ENCODE results near the gene STK10. TPM values are rescaled to one million over a fixed set of nuclear protein-coding genes. Genes with fewer than 3 reads are reported as not detected.

STK10 gene
- total RNA-seq, 2 donors from 2014 or later = 14.3 to 17.9 TPM

DNA sequence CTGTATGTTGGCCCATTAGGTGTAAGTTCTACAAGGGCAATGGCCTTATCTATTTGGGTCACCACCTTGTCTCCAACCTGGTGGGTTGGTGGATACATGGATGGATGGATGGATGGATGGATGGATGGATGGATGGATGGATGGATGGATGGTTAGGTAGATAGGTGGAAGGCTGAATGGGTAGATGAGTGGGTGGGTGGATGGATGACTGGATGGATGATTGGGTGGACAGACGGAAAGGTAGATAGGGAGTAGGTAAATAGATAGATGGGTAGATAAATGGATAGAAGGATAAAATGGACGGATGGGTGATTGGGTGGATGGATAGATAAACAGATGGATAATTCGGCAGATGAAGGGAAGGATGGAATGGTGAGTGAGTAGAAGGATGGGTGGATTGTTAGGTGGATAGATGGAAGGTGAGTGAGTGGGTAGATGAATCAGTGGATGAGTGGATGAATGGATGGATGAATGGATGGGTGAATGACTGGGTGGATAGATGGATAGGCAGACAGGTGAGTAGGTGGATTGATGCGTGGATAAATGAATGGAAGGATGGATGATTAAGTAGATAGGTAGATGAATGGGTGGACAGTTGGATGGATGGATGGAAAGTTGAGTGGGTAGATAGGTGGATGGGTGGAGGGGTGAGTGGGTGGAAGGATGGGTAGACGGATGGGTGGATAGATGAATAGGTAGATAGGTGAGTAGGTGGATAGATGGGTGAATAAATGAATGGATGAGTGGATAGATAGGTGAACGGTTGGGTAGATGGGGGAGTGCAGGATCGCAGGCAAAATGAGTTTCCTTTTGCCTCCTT, 98.5 kb downstream of the STK10 start:
- H3K9me3 Mint-ChIP-seq = no peaks in the 10 kb centered on the region

DNA sequence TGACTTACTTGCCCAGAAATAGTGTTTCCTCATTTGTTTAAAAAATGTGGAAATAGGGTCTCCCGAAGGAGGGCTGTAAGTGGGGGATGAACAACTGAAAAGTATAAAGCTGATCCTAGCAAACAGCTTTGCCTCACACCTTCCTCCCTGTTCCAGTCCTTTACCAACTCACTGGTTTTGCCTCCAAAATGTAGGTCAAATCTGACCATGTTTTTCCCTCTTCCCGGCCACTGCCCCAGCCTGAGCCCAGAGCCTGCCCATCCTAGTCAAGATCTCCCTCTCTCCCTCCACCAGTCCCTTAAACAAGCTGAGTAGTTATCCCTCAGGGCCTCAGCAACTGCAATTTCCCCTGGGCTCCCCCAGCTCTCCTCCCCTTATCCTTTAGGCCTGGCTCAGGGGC, 99.2 kb downstream of the STK10 start:
- Mint-ChIP-seq H3K27ac (no peak overlapping the region), H3K4me3 (no peak overlapping the region), H3K27me3 (ENCODE audit: insufficient read depth) (no peaks in the 10 kb centered on the region), H3K36me3 (ENCODE audit: low read depth) (peaks cover 4% of the 10 kb centered on the region), H3K9me3 (no peaks in the 10 kb centered on the region), H3K4me1 (no peaks in the 10 kb centered on the region)
- Histone ChIP-seq H3K4me3 (ENCODE audit: low read length) (no peak overlapping the region), H3K27me3 (ENCODE audit: control insufficient read depth, insufficient read depth, low read length, poor library complexity, severe bottlenecking) (no peaks in the 10 kb centered on the region), H3K4me1 (ENCODE audit: control insufficient read depth, insufficient read depth, low read length) (no peaks in the 10 kb centered on the region), H3K9ac (ENCODE audit: extremely low read depth, low read length, poor library complexity, severe bottlenecking) (no peak overlapping the region), H3K27ac (ENCODE audit: low read depth, low read length) (no peak overlapping the region), H3K36me3 (ENCODE audit: control insufficient read depth, insufficient read depth, low read length) (no peaks in the 10 kb centered on the region), H3K9me3 (ENCODE audit: control insufficient read depth, low read length) (no peaks in the 10 kb centered on the region)
- DNase-seq = peak; percentile 32
- 87 to 93% methylated on average over 2 of the region's 2 CpGs for WGBS, 2 experiments (ENCODE audit: insufficient coverage in 1 of 2, insufficient read length in 1 of 2)
- TF ChIP-seq, protein P1, sequence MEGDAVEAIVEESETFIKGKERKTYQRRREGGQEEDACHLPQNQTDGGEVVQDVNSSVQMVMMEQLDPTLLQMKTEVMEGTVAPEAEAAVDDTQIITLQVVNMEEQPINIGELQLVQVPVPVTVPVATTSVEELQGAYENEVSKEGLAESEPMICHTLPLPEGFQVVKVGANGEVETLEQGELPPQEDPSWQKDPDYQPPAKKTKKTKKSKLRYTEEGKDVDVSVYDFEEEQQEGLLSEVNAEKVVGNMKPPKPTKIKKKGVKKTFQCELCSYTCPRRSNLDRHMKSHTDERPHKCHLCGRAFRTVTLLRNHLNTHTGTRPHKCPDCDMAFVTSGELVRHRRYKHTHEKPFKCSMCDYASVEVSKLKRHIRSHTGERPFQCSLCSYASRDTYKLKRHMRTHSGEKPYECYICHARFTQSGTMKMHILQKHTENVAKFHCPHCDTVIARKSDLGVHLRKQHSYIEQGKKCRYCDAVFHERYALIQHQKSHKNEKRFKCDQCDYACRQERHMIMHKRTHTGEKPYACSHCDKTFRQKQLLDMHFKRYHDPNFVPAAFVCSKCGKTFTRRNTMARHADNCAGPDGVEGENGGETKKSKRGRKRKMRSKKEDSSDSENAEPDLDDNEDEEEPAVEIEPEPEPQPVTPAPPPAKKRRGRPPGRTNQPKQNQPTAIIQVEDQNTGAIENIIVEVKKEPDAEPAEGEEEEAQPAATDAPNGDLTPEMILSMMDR (conservative IDR thresholded peaks at IDR 0.05) = no peak

More for the DNA sequence above, 98.5 kb downstream of the STK10 start:
- Histone ChIP-seq H3K36me3 (ENCODE audit: control insufficient read depth, insufficient read depth, low read length) (no peaks in the 10 kb centered on the region), H3K27ac (ENCODE audit: low read depth, low read length) (no peak overlapping the region), H3K27me3 (ENCODE audit: control insufficient read depth, insufficient read depth, low read length, poor library complexity, severe bottlenecking) (no peaks in the 10 kb centered on the region), H3K4me1 (ENCODE audit: control insufficient read depth, insufficient read depth, low read length) (no peaks in the 10 kb centered on the region), H3K9me3 (ENCODE audit: control insufficient read depth, low read length) (no peaks in the 10 kb centered on the region), H3K4me3 (ENCODE audit: low read length) (no peak overlapping the region), H3K9ac (ENCODE audit: extremely low read depth, low read length, poor library complexity, severe bottlenecking) (no peak overlapping the region)
- no peak overlapping the region for H3K4me3 Mint-ChIP-seq
- no peak overlapping the region for H3K27ac Mint-ChIP-seq
- no peaks in the 10 kb centered on the region for H3K27me3 Mint-ChIP-seq (ENCODE audit: insufficient read depth)
- DNase-seq = peak; percentile 15
- no peaks in the 10 kb centered on the region for H3K4me1 Mint-ChIP-seq
- 91 to 94% methylated on average over 5 of the region's 7 CpGs for WGBS, 2 experiments (ENCODE audit: insufficient coverage in 1 of 2, insufficient read length in 1 of 2)
- peaks cover 4% of the 10 kb centered on the region for H3K36me3 Mint-ChIP-seq (ENCODE audit: low read depth)
- TF ChIP-seq, protein P1 (conservative IDR thresholded peaks at IDR 0.05) = no peak

DNA sequence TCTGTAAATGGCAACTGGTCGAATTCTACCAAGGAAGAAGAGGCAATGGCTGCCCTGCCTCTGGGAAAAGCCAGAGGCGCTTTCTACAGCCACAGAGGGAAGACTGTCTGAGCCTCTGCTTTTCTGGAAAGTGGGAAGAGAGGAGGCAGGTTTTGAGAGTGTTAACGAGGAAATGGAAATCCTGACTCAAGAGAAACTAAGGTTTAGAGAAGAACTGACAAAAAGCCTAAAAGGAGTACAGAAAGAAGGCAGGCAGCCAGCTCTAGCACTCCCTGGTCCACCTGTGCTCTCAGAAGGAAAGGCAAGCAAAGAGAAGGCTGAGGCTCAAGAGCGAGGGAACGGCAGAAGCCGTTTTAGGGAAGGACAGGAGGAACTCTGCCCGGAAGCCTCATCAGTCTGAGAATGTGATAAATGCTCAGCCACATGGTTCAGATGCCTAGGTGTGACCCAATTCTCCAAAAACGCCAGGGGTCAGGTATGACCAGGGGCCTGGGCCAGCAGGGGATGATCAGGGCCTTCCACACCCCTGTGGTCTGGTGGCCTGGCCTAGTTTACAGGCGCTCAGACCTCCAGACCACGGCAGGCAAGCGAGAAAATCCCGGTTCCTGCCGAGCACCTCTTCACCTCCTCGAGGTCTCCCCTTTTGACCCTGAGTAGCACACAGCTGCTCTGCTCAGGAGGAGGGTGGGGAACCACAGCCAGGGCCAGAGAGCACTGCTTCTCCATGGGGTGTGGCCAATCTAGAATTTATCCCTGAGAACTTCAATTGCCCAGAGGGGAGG, 101.6 kb downstream of the STK10 start:
- peak; percentile 65 for DNase-seq
- H3K27ac Mint-ChIP-seq = no peak overlapping the region

More for the DNA sequence above, 101.6 kb downstream of the STK10 start:
- Mint-ChIP-seq H3K9me3 (no peaks in the 10 kb centered on the region), H3K36me3 (ENCODE audit: low read depth) (peaks cover 4% of the 10 kb centered on the region), H3K4me1 (no peaks in the 10 kb centered on the region), H3K27me3 (ENCODE audit: insufficient read depth) (no peaks in the 10 kb centered on the region), H3K4me3 (no peak overlapping the region)
- no peak overlapping the region for H3K27ac ChIP-seq (ENCODE audit: low read depth, low read length)
- no peaks in the 10 kb centered on the region for H3K36me3 ChIP-seq (ENCODE audit: control insufficient read depth, insufficient read depth, low read length)
- 87 to 92% methylated on average over 14 of the region's 14 CpGs for WGBS, 2 experiments (ENCODE audit: insufficient coverage in 1 of 2, insufficient read length in 1 of 2)
- no peaks in the 10 kb centered on the region for H3K9me3 ChIP-seq (ENCODE audit: control insufficient read depth, low read length)
- TF ChIP-seq, protein P1 (conservative IDR thresholded peaks at IDR 0.05) = no peak
- H3K4me1 ChIP-seq (ENCODE audit: control insufficient read depth, insufficient read depth, low read length) = no peaks in the 10 kb centered on the region
- no peak overlapping the region for H3K4me3 ChIP-seq (ENCODE audit: low read length)
- no peak overlapping the region for H3K9ac ChIP-seq (ENCODE audit: extremely low read depth, low read length, poor library complexity, severe bottlenecking)
- no peaks in the 10 kb centered on the region for H3K27me3 ChIP-seq (ENCODE audit: control insufficient read depth, insufficient read depth, low read length, poor library complexity, severe bottlenecking)
